Nucleus accumbens (tissue), 56 donors: ENCODE data around the gene HLCS.

Source experiments
- DNase-seq, 56 donors: peaks; one replicate each; lab custom pipeline; 2025; lab: John Stamatoyannopoulos, UW

The HLCS gene

DNA sequence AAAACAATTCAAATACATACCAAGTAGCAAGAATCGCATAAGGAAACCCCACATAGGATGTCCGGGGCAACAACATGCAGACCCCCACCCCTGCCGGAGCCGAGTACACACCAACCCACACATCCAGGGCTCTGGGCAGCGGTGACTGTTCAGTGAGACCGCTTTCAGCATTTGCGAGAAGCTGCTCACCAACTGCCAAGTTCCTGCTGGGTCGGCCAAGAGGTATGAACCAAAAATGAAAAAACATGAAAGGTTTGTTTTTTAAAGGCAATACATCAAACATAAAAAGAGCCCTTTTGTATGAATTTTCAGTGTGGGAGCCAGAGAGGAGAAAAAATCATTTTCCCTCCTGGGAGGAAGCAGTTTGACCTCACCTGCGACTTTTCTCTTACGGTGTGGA is 175.3 kb downstream of the HLCS start:
- DNase-seq: peak in 1 of 56 donors; percentile 21

DNA sequence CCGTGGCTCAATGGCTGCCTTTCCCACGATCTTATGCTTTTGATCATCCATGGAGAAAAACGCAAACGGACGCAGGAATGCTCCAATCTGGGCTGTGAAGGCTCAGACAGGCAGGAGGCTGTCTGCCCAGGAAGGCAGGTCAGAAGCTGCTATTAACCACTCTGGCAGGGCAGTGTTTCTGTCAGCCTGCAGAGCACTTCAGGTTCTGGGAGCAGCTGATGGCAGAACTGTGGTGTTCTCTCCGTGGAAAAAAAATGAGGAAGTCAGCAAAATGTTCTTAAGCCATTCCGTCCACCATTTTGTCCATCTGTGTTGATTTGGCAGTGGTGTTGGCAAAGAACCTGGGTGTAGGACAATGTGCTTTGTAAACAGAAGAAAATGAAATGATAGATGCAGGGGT is 175.9 kb downstream of the HLCS start:
- peak in 1 of 56 donors; percentile 10 for DNase-seq

DNA sequence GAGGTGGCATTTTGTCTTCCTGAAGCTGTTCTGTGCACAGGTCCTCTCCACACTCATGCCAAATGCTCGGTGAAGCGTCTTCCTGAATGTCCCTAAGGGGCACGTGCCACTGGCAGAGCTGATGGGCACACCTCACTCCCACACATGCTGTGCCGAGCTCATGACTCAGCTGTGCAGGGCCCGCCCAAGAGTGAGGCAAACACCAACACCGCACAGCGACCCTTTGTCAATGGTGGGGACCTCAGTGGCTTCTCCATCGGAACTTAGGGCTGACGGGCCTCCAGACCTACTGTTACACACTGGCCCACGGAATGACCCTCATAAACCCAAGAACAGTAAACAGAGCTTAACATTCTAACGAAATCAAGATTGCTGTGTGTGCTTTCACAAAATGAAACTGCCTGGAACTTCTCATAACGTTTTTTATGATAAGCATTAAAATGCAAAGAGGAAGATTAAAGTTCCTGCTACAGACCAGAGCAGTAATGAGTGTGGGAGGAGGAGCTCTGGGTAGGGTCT is 178.3 kb downstream of the HLCS start:
- DNase-seq: peak in 1 of 56 donors; percentile 21

DNA sequence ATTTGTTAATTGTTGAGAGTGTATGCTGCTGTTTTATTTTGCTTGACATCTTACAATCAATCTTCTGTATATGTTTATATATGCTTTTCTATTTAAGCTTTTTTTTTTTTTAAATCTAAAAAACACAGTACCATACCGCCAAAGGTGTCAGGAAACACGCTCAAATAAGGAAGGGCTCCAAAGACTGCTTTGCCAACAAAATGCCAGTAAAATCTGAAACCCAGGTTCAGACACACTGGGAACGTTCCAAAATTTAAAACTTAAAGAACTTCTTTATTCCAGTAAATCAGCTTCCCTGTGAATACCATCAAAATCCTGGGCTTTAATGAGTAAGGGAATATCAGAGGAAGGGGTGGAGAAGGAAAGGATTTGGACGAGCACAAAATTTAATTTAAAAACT is 180.3 kb downstream of the HLCS start:
- DNase-seq: no peak

DNA sequence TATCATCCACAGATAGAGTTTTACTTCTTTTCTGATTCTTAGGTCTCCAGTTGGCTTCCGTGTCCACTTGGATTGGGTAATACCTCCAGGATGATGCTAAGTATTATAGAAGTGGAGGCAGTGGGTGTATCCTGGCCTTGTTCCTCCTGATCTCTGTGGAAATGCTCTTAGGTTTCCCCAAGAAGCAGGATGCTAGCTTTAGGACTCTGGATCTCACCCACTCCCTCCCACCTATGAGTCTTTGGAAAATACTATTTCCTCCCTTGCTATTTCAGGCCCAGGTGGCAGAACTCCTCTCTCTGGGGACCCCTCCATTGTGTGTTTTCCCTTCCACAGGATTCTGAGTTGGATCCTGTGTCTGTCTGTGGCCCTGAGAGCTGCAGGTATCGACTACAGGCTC is 180.9 kb downstream of the HLCS start:
- DNase-seq: no peak

DNA sequence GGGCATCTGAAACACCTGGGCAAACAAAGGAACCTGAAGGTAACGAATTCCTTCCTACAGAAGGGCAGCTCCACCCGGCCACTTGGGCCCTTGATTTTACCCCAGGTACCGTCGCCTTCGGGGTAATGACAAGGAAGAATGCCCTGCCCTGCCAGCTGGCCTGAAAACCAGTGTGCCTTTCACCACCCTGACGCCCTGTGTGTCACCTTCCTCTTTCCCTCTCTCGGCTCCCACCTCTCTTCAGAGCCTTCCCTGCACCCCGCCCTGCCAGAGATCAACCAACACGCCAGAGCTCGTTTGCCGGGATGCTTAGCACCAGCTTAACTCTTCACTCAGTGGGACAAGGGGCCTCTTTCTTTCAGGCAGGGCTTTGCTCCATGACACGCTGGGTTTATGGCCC is 181.5 kb downstream of the HLCS start:
- DNase-seq: no peak

DNA sequence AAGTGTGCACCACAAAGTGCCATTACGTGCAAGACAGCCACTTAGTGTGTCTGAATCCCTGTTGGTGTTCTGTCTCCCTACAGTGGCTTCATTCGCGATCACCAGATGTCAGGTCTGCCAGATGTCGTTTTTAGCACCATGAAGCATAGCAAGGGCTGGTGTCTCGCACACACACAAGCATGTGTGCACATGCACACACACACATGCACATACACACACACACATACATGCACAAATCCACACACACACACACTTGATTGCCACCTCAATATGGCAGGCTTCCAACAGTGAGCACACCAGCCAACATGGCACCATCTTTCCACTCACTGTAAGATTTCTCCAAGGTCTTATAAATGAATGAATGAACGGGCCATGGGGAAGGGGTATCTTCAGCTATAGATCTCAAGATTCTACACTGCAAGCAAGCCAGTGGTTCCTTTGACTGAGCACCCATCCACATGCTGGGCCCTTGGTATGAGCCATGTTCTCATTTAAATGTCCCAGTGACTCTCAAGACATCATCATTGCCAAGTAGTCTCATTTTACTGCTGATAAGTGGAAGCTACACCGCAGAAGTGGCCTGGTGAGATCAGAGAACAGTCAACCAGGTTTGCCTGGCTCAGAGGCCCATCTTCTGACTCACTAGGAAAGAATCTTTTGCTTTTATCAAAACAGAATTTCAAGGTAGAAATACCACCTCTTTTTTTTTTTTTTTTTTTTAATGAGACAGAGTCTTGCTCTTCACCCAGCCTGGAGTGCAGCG is 182.7 kb downstream of the HLCS start:
- DNase-seq: no peak

DNA sequence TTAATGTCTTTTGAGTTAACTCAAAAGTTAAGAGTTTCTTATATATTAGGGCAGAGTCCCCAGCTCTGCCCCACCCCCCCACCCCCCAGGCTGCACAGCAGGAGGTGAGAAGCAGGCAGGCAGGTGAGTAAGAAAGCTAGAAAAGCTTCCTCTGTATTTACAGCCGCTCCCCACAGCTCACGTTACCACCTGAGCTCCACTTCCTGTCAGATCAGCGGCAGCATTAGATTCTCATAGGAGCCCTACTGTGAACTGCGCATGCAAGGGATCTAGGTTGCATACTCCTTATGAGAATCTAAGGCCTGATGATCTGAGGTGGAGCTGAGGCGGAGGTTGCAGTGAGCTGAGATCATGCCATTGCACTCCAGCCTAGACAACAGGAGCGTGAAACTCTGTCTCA is 185.6 kb downstream of the HLCS start:
- DNase-seq: no peak

DNA sequence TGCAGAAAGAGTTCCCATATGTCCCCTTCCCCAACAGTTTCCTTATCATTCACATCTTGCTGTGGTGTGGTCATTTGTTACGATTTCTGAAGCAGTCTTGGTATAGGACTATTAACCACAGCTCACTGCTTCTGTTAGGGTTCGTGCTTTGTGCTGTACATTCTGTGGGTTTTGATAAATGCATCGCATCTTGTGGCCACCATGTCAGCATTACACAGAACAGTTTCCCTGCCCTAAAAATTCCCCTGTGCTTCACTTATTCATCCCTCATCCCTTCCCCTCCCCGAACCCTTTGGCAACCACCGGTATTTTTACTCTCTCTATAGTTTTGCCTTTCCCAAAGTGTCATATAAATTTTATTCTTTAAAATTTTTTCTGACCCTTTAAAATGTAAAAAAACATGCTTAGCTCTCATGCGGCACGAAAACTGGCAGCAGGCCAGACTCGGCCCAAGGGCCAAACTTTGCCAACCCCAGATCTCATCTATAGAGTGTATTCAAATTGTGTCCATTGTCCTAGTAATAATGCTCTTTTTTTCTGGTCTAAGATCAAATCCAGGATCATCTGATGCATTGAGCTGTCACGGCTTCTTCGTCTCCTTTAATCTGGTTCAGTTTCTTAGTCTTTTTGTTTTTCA is 189.4 kb downstream of the HLCS start:
- peak in 9 of 56 donors; percentile 5 to 45 (median 19) for DNase-seq

DNA sequence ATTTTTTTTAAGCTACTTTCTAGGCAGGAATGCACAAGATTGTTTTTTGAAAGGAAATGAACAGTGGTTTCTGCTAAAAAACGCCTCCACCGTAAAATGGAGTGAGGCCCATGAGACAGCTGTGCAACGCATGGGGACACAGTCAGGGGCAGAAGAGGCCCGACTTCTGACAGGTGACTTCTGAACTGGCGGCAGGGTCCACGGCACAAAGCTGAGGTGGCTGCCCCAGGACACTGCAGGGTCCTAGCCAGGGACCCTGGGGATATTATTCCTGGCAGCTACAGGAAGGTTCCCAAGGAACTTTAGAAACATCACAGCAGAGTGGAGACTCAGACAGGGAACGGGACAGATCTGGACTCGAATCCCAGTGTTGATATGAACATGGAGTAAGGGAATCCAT is 192.5 kb downstream of the HLCS start:
- no peak for DNase-seq

DNA sequence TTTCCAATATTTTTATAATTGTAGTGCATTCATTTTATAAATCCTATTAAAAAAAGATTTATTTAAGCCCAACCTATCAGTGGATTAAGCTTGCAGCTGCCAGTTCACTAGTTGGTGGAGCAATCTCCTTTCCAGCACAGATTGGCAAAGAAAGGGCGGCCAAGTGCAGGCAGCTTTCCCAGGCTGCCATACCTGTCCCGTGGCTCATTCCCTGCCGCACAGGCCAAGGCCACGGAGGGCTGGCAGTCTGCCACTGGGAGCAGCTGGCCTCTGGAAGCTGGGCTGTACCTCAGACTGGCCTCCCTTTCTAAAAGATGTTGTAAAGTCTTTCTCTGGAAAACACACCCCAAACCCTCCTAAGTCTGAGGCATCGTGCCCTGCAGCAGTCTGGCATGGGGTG is 193.4 kb downstream of the HLCS start:
- DNase-seq: peak in 18 of 56 donors; percentile 18 to 75 (median 34)

DNA sequence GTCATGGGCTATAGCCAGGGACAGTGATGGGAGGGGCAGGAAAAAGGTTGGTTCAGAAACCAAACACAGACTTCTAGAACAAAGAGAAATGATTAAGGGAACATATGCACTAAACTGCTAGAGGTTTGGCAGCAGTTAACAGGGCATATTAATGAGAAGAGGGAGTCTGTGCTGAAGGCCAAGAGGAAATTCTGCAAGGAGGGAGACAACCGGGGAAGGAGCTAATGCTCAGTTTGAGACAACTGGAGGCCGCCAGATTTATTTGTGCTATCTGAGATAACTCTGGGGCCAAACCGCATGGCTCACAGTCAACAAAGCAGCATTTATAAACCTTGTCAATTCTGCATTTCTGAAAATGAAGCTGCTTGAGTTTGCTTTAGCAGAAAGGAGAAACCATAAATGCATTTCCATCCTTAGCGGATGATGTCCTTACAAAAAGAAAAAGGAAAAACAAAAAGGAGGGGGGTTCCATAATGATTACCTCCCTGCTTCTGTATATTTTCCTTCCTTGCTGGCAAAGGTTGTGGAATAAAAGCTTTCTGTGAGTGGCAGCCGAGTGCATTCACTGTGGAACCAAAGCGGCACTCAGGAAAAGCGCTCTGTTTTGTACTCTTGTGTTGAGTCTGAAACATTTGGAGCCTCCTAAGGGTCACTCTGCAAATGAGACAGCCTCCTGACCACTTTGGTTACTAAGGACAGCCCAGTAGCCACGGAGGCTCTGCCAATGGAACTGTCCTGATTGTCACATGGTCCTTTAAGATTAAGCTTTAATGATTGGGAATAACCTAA is 197.2 kb downstream of the HLCS start:
- DNase-seq: peak in 12 of 56 donors; percentile 12 to 40 (median 24)

DNA sequence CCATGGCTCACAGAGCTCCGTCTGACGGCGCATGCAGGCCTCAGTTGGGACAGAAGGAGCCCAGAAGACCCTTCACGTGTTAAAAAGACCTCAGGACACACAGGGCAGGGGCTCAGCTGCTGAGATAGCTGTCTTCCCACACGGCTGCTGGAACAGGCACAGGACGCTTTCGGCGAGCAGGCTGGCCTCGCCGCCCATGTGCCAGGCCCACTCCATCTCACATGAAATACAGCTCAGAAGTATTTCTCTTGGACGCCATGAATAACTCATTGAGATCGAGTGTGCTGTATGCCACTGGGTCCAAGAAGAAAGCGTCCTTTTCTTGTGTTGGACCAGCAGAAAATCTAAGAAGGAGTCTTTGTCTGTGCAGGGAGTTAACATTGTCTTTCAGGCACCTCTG is 198.0 kb downstream of the HLCS start:
- peak in 21 of 56 donors; percentile 13 to 64 (median 32) for DNase-seq

DNA sequence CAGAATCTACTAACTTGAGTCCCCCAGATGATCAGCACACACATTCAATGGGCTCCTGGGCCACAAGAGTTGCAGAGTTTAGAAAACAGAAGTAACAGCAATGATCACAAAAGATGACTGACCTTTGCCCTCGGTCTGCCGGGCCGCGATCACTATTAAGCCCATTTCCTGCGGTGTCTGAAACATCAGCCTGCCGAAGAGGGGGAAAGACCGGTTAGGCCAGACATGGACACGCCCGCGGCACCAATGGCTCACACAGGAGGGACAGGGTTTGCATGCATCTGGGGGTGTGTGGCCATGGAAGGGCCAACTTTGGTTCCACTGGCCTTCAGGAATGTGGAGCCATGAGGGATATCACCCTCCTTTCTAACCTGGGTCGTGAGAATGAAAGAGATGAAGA is 199.4 kb downstream of the HLCS start:
- DNase-seq: no peak

DNA sequence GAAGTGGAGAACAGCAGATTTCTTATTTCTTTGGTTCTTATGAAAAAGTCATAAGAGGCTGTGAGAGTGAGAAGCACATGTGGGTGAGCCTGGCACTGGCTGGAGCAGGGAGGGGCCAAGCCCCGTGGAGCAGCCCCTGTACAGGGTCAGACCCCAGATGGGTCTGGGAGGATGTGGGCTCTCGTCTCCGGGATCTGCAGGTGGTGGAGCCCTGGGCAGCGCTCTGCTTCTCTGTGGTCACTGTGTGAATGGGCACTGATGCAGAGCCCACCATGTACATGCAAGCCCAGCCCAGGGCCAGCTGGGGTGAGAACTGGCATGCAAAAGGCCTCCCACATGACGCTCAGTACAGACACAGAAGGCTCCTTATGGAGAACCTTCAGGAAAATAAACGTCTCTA is 200.0 kb downstream of the HLCS start:
- DNase-seq: no peak

DNA sequence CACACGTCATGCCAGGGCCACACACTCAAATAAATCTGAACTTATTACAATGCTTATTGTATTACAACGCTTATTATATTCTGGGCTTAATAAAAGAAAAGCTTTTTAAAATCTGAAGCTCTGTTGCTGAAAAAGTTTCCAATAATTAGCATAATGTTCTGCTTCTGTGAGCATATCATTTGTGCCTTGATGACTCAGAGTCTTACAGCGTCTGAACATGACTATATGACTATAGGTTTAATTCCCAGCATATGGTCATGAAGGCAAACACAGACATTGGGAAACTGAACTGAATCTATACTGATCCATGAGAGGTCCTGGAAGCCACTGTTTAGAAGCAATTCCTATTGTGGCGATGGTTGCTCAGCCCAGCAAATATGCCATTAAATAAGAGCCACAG is 201.2 kb downstream of the HLCS start:
- DNase-seq: no peak

DNA sequence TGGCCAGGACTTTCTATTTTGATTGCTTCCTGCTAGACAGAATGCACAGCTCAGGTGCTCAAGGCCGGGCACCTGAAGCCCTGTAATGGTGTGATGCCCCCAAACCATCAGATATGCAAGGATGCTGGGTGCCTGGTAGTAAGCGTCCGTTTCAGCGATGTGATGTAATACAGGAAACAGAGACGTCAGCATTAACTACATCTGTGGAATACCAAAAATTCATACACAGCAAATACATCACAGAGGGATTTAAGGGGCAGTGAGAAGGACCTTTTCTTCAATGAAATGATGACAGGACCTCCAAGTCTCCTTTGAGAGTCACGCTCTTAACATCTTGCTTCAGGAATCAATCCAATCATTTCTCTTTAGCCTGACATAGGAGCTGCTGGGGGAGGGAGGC is 203.2 kb downstream of the HLCS start:
- no peak for DNase-seq

DNA sequence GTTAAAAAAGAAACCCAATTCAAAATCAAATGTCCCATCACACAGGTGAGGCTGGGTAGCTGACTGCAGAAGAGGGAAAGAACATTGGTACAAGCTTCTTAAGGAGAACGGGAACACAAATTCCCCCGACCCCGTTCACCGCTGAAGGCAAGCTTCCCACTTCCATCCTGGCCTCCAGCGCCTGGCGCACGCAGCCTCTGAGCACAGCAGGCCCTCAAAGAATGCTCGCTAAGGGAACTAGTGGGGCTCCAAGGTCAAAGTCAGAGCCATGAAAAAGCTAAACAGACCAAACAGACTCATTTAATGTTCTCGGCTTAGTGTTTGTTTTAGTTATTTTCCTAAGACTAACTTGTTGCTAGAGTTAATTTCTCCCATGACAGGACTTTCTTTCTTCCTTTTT is 203.8 kb downstream of the HLCS start:
- no peak for DNase-seq

DNA sequence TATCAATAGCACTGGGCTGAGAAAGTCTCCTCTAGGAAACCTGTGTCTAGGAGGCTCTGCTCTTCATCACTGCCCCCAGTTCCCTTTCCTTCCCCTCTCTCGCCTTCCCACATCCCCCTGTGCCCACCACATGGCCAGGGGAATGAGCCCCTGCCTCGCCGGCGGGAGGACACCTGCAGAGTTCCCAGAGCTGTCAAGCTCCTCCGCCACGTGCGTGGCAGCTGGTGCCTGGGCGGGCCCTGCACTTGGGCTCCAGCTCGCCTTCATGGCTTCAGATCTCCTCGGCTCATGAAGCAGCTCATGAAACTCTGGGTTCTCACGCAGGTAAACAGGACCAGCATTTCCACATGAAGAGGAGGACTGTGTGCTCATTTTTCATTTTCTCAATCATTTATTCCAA is 204.8 kb downstream of the HLCS start:
- no peak for DNase-seq

DNA sequence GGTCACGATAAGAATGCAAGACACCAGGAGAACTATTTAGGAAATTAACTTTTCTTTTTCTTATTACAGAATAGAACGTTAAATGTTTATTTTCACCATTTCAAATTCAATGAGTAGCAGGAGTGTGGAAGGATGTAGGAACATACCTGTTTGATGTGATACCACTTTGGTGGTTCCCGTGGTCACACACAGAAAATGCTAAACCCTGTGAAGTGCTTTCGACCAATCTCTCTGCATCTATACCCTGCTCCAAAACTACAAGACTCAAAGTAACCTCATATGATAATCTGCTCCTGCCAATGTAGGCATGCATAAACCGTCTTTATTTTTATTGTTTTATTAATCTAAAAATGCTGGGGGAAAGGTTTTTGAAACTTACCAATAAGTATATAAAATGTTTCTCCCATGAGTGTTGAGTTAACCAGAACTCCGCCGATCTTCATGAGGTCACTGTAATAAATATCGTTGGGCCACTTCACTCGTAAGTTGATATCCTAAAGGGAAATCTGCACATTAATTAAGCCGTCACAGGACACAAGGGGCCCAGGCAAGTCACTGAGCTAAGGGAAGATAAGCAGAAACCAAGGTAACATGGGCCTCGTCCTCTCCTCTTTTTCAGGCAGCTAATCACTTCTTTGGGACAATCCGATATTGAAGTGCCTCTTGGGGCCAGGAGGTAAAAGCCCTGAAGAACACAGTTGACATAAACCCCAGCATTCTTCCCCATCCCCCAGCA is 207.0 kb downstream of the HLCS start:
- DNase-seq: no peak

DNA sequence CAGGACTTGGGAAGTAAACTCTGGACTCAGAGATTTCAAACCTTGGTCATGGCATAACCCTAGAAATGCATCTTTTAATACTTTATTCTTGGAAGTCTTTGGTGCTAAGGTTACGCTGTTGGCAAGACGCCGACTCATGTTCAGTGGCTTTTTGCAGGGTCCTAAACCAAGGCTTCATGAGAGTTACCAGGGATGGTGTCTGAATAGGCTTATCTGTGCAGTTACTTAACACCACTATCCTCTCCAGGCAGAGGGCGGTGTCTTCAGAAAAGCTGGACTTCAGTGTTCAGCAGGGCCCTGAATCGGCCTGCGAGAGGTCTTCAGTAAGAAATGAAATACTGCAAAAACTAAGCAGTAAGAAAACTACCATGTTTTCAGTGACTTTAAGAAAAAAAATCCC is 209.3 kb downstream of the HLCS start:
- peak in 9 of 56 donors; percentile 4 to 22 (median 16) for DNase-seq
